ENCODE results near the gene MNAT1. TPM values are rescaled to one million over a fixed set of nuclear protein-coding genes. Genes with fewer than 3 reads are reported as not detected.

MNAT1 gene
- polyA plus RNA-seq, 1 of the 3 experiments (the other 2 are of a cell fraction) = 38.9 TPM

DNA sequence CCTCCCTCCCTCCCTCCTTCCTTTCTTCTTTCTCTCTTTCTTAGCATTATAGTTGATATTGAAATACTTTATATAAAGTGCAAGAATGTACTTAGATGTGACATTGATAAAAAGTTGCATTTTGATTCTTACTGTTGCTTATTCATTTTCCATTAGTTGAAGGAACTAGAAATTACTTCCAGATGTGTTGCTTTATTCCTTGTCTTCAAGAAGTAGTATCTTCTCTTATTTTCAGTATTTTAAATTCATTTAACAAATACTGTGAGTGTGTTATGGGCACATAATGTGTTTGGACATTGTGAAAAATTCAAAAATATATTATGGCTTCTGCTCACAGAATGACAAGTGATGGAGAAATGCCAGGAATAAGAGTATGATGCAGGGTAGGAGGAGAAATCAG lies 200.8 kb downstream of the MNAT1 start:
- no peak overlapping the region for H2AFZ ChIP-seq (ENCODE audit: low read depth)
- no peaks in the 10 kb centered on the region for H3F3A ChIP-seq (replicated peaks; ENCODE audit: insufficient read depth)
- H3K4me2 ChIP-seq = no peak overlapping the region
- no peaks in the 10 kb centered on the region for H3K36me3 ChIP-seq (replicated peaks in 1 of 2; ENCODE audit: control insufficient read depth in 1 of 2, insufficient read depth in 2 of 2, low read length in 1 of 2)
- TF ChIP-seq USF2 (IDR thresholded peaks at IDR 0.05; ENCODE audit: borderline replicate concordance, low read depth, low read length) (no peak), TCF12 (IDR thresholded peaks at IDR 0.05) (peak; percentile 71)
- H3K9ac ChIP-seq = no peak overlapping the region
- H3K27me3 ChIP-seq (ENCODE audit: insufficient read depth) = no peaks in the 10 kb centered on the region
- ChIA-PET CTCF (no interaction called here), POLR2A (no interaction called here)
- no peak for DNase-seq
- 0 out of 2 replicates have a peak, but pooled peaks cover 5% of the 10 kb centered on the region for H3K9me3 ChIP-seq
- H3K9me2 ChIP-seq = peaks cover 2% of the 10 kb centered on the region; the same call in 1 of the 2 replicates
- no peak overlapping the region for H3K4me3 ChIP-seq (ENCODE audit: low read depth in 2 of 2, low read length in 1 of 2)
- peaks cover 20% of the 10 kb centered on the region for H3K79me2 ChIP-seq (ENCODE audit: insufficient read depth)
- no peaks in the 10 kb centered on the region for H4K20me1 ChIP-seq (ENCODE audit: insufficient read depth)
- H3K4me1 ChIP-seq (ENCODE audit: control insufficient read depth in 1 of 2, insufficient read depth in 2 of 2, low read depth in 1 of 2, low read length in 1 of 2) = peaks cover 0 to 3% of the 10 kb centered on the region in 2 experiments; a peak in 2 of 4 replicates
- no peak overlapping the region; a peak in 1 of 4 replicates for H3K27ac ChIP-seq (ENCODE audit: low read depth in 2 of 2, low read length in 1 of 2)

- no peaks in the 10 kb centered on the region for H3K27me3 ChIP-seq (ENCODE audit: insufficient read depth)
- no peak overlapping the region for H3K27ac ChIP-seq (ENCODE audit: low read depth in 2 of 2, low read length in 1 of 2)
- POLR2A ChIA-PET = no interaction called here
- H3K9me3 ChIP-seq = 0 out of 2 replicates have a peak, but pooled peaks cover 6% of the 10 kb centered on the region
- no peak overlapping the region for H3K9ac ChIP-seq
- H4K20me1 ChIP-seq (ENCODE audit: insufficient read depth) = no peaks in the 10 kb centered on the region
- TF ChIP-seq PBX3 (IDR thresholded peaks at IDR 0.05) (no peak), MAX (IDR thresholded peaks at IDR 0.05; ENCODE audit: low read depth) (no peak), RFX5 (IDR thresholded peaks at IDR 0.05; ENCODE audit: low read length) (no peak), GABPA (IDR thresholded peaks at IDR 0.05; ENCODE audit: low read depth) (no peak)
- no peaks in the 10 kb centered on the region for H3K9me2 ChIP-seq
- no peak overlapping the region for H3K4me3 ChIP-seq (ENCODE audit: low read depth in 2 of 2, low read length in 1 of 2)
- H3K4me1 ChIP-seq (ENCODE audit: control insufficient read depth in 1 of 2, insufficient read depth in 2 of 2, low read depth in 1 of 2, low read length in 1 of 2) = peaks cover 12 to 13% of the 10 kb centered on the region in 2 experiments; a peak in 3 of 4 replicates
- WGBS (ENCODE audit: low lambda C conversion rate) = 83% methylated on average over 1 of the region's 1 CpG
- DNase-seq = no peak
- H2AFZ ChIP-seq (ENCODE audit: low read depth) = no peak overlapping the region
- no peak overlapping the region for H3K4me2 ChIP-seq
- CTCF ChIA-PET = interaction anchor here (0.5 kb wide), 1 partner anchor 44 kb away, joined by 3 read pairs; no protein-coding TSS in a partner anchor
- peaks cover 0 to 6% of the 10 kb centered on the region in 2 experiments for H3K36me3 ChIP-seq (replicated peaks in 1 of 2; ENCODE audit: control insufficient read depth in 1 of 2, insufficient read depth in 2 of 2, low read length in 1 of 2)
- H3K79me2 ChIP-seq (ENCODE audit: insufficient read depth) = peaks cover 29% of the 10 kb centered on the region
- no peaks in the 10 kb centered on the region for H3F3A ChIP-seq (replicated peaks; ENCODE audit: insufficient read depth)
Measured at GRCh38 chr14:60943637-60944032, 209.1 kb downstream of the MNAT1 start.

- H3K4me1 ChIP-seq (ENCODE audit: control insufficient read depth in 1 of 2, insufficient read depth in 2 of 2, low read depth in 1 of 2, low read length in 1 of 2) = peaks cover 12 to 13% of the 10 kb centered on the region in 2 experiments; a peak in 3 of 4 replicates
- H3K4me3 ChIP-seq (ENCODE audit: low read depth in 2 of 2, low read length in 1 of 2) = no peak overlapping the region
- no peaks in the 10 kb centered on the region for H3K27me3 ChIP-seq (ENCODE audit: insufficient read depth)
- POLR2A ChIA-PET = no interaction called here
- H3K27ac ChIP-seq (ENCODE audit: low read depth in 2 of 2, low read length in 1 of 2) = no peak overlapping the region
- no peak for DNase-seq
- no peaks in the 10 kb centered on the region for H4K20me1 ChIP-seq (ENCODE audit: insufficient read depth)
- H2AFZ ChIP-seq (ENCODE audit: low read depth) = no peak overlapping the region
- CTCF ChIA-PET = no interaction called here
- TF ChIP-seq GABPA (IDR thresholded peaks at IDR 0.05; ENCODE audit: low read depth) (no peak), FOXM1 (IDR thresholded peaks at IDR 0.05; ENCODE audit: low read depth) (no peak), CTCF (IDR thresholded peaks at IDR 0.05) (no peak), RFX5 (IDR thresholded peaks at IDR 0.05; ENCODE audit: low read length) (no peak), RAD21 (IDR thresholded peaks at IDR 0.05; ENCODE audit: low read length) (no peak), NRF1 (IDR thresholded peaks at IDR 0.05; ENCODE audit: low read depth, low read length) (no peak)
- H3K4me2 ChIP-seq = no peak overlapping the region
- 95% methylated on average over 4 of the region's 4 CpGs for WGBS (ENCODE audit: low lambda C conversion rate)
- peaks cover 23% of the 10 kb centered on the region; the same call in 1 of the 2 replicates for H3K79me2 ChIP-seq (ENCODE audit: insufficient read depth)
- no peak overlapping the region for H3K9ac ChIP-seq
- 0 out of 2 replicates have a peak, but pooled peaks cover 6% of the 10 kb centered on the region for H3K9me3 ChIP-seq
- H3F3A ChIP-seq (replicated peaks; ENCODE audit: insufficient read depth) = no peaks in the 10 kb centered on the region
- H3K36me3 ChIP-seq (replicated peaks in 1 of 2; ENCODE audit: control insufficient read depth in 1 of 2, insufficient read depth in 2 of 2, low read length in 1 of 2) = peaks cover 0 to 6% of the 10 kb centered on the region in 2 experiments
- H3K9me2 ChIP-seq = no peaks in the 10 kb centered on the region
Measured at GRCh38 chr14:60944204-60944603, 209.6 kb downstream of the MNAT1 start.
